Hepatocyte (in vitro differentiated cells): ENCODE data around the gene RAB6A.

Experiments used
- EZH2phosphoT487 ChIP-seq: fragments of 200-600 bp; sonication (generic); IDR thresholded peaks from one replicate; pipeline ENCODE4 v1.6.1; 2018; ENCODE audit warnings: antibody characterized with exemption, mild to moderate bottlenecking, low read depth, moderate library complexity; ENCODE audit not compliant: unreplicated experiment, severe bottlenecking
- TF ChIP-seq, protein P1 (sequence below): fragments of 200-600 bp; sonication (generic); IDR thresholded peaks from 2 replicates; pipeline ENCODE4 v1.5.1; 2016; ENCODE audit warnings: antibody characterized with exemption, mild to moderate bottlenecking; ENCODE audit not compliant: poor library complexity

DNA sequence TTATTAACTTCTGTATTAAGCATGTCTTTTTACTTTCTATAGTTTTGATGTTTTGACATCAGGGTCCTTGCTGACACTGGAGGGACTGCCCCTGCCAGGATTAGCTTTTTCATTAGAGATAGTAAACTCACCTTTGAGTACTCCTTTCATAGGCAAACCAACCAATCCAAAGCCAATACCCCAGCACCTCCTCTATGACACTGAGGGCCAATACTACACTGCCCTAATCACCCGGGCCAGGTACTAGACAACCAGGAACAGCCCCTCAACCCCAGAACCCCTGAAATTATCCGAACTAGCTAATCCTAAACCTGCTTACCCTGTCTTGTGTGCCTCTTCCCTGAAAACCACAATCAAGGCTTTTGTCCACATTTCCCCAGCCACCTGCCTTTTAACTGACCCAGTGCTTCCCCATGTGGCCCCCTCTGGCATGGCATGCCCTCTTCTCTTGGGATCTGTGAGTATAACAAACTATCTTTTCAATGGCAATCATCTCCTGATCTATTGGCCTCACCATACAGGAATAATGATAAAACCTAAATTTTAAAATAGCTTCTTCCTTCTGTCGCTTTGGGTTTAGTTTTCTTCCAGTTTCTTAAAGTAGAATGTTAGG, 31.2 kb downstream of the RAB6A start:
- TF ChIP-seq EZH2phosphoT487, result no peak
- TF ChIP-seq, protein P1, sequence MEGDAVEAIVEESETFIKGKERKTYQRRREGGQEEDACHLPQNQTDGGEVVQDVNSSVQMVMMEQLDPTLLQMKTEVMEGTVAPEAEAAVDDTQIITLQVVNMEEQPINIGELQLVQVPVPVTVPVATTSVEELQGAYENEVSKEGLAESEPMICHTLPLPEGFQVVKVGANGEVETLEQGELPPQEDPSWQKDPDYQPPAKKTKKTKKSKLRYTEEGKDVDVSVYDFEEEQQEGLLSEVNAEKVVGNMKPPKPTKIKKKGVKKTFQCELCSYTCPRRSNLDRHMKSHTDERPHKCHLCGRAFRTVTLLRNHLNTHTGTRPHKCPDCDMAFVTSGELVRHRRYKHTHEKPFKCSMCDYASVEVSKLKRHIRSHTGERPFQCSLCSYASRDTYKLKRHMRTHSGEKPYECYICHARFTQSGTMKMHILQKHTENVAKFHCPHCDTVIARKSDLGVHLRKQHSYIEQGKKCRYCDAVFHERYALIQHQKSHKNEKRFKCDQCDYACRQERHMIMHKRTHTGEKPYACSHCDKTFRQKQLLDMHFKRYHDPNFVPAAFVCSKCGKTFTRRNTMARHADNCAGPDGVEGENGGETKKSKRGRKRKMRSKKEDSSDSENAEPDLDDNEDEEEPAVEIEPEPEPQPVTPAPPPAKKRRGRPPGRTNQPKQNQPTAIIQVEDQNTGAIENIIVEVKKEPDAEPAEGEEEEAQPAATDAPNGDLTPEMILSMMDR, result no peak
